ENCODE results near the gene HTRA1. TPM values are rescaled to one million over a fixed set of nuclear protein-coding genes. Genes with fewer than 3 reads are reported as not detected.

The HTRA1 gene
- total RNA-seq, 1 experiment from 2014 or later: 0.39 TPM

DNA sequence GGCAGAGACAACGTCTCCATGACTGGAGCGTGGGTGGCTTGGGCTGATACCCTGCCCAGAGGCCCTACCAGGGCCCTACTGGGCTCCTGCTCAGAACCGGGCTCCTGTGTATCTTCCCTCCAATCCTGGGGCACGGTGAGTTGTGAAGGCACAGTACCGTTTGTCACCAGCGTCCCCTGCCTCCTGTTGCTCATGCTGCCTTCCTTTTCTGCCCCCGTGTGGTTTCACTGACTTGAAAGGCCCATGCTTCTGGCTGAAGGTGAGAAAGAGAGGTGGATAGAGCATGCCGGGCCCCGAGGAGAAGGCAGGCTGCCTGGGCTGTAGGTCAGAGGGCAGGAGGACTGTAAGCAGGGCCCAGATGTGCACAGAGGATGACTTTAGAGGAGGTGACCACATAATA is 90.1 kb downstream of the HTRA1 start (continued):
- TF ChIP-seq ZNF274 (IDR thresholded peaks at IDR 0.05; ENCODE audit: low read depth, low read length): no peak
- no peak for TF ChIP-seq ELF1 (IDR thresholded peaks at IDR 0.05; ENCODE audit: borderline replicate concordance, low read depth)
- no peak for TF ChIP-seq EZH2phosphoT487 (IDR thresholded peaks at IDR 0.05; ENCODE audit: borderline replicate concordance)
- TF ChIP-seq, protein P1, sequence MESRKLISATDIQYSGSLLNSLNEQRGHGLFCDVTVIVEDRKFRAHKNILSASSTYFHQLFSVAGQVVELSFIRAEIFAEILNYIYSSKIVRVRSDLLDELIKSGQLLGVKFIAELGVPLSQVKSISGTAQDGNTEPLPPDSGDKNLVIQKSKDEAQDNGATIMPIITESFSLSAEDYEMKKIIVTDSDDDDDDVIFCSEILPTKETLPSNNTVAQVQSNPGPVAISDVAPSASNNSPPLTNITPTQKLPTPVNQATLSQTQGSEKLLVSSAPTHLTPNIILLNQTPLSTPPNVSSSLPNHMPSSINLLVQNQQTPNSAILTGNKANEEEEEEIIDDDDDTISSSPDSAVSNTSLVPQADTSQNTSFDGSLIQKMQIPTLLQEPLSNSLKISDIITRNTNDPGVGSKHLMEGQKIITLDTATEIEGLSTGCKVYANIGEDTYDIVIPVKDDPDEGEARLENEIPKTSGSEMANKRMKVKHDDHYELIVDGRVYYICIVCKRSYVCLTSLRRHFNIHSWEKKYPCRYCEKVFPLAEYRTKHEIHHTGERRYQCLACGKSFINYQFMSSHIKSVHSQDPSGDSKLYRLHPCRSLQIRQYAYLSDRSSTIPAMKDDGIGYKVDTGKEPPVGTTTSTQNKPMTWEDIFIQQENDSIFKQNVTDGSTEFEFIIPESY (IDR thresholded peaks at IDR 0.05; ENCODE audit: extremely low read depth, insufficient replicate concordance, low read length): no peak

DNA sequence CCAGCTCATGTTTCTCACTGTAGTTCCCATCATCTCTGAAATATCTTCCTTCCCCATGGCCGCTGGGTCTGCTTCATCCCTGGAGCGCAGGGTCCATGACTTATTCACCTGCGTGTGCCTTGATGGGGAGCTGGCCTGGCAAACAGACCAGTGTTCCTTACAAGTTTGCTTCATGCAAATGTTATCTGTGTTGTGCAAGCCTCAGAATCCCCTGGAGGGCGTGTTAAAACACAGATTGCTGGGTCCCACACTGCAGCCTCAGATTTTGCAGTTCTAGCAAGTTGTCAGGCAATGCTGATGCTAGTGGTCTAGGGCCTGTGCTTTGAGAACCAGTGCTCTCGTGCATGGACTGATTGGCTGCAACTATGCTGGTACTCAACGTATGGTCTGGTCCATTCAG is 92.0 kb downstream of the HTRA1 start:
- Histone ChIP-seq H3K36me3 (ENCODE audit: control insufficient read depth in 1 of 2, insufficient read depth in 2 of 2, low read length in 2 of 2) (no peaks in the 10 kb centered on the region), H3K79me2 (ENCODE audit: insufficient read depth, low read length) (no peaks in the 10 kb centered on the region), H4K20me1 (ENCODE audit: insufficient read depth) (no peaks in the 10 kb centered on the region), H3K4me1 (ENCODE audit: control insufficient read depth in 1 of 2, insufficient read depth in 2 of 2, low read length in 2 of 2) (peaks cover 0 to 8% of the 10 kb centered on the region in 2 experiments; a peak in 1 of 4 replicates), H3K9me2 (ENCODE audit: insufficient read depth) (no peaks in the 10 kb centered on the region), H2AFZ (ENCODE audit: low read depth, low read length, poor library complexity, severe bottlenecking) (no peak overlapping the region), H3K4me2 (ENCODE audit: low read length) (no peak overlapping the region), H3K9ac (ENCODE audit: low read length) (no peak overlapping the region), H3K4me3 (replicated peaks in 1 of 2; ENCODE audit: low read depth in 1 of 2, low read length in 2 of 2) (no peak overlapping the region), H3K27ac (ENCODE audit: low read depth, low read length) (no peak overlapping the region), H3K27me3 (ENCODE audit: insufficient read depth, low read length) (peaks cover 4% of the 10 kb centered on the region; the same call in 1 of the 2 replicates), H3K9me3 (ENCODE audit: control insufficient read depth in 1 of 2, insufficient read depth in 1 of 2, low read depth in 1 of 2, low read length in 2 of 2) (no peaks in the 10 kb centered on the region)
- POLR2A ChIA-PET: no interaction called here
- intact Hi-C loops (cut with micrococcal nuclease): no loop called here
- TF ChIP-seq EZH2phosphoT487 (IDR thresholded peaks at IDR 0.05; ENCODE audit: borderline replicate concordance) (no peak), ZFX (IDR thresholded peaks at IDR 0.05) (no peak), FOSL1 (IDR thresholded peaks at IDR 0.05; ENCODE audit: low read depth) (no peak), TCF7L2 (IDR thresholded peaks at IDR 0.05; ENCODE audit: borderline replicate concordance, extremely low read depth, insufficient read depth, insufficient read length) (no peak), SIN3A (IDR thresholded peaks at IDR 0.05; ENCODE audit: low read depth) (no peak), ELF1 (IDR thresholded peaks at IDR 0.05; ENCODE audit: borderline replicate concordance, low read depth) (no peak), RAD21 (IDR thresholded peaks at IDR 0.05; ENCODE audit: low read depth) (no peak), SP1 (IDR thresholded peaks at IDR 0.05; ENCODE audit: low read depth) (no peak), EGR1 (IDR thresholded peaks at IDR 0.05; ENCODE audit: low read depth) (no peak), POLR2A (IDR thresholded peaks at IDR 0.05; ENCODE audit: borderline replicate concordance, extremely low read depth, insufficient read depth, insufficient read length) (no peak), SRF (IDR thresholded peaks at IDR 0.05; ENCODE audit: low read depth) (no peak), CBX3 (IDR thresholded peaks at IDR 0.05; ENCODE audit: low read depth) (no peak), EZH2 (IDR thresholded peaks at IDR 0.05) (no peak)
- TF ChIP-seq, protein P2, sequence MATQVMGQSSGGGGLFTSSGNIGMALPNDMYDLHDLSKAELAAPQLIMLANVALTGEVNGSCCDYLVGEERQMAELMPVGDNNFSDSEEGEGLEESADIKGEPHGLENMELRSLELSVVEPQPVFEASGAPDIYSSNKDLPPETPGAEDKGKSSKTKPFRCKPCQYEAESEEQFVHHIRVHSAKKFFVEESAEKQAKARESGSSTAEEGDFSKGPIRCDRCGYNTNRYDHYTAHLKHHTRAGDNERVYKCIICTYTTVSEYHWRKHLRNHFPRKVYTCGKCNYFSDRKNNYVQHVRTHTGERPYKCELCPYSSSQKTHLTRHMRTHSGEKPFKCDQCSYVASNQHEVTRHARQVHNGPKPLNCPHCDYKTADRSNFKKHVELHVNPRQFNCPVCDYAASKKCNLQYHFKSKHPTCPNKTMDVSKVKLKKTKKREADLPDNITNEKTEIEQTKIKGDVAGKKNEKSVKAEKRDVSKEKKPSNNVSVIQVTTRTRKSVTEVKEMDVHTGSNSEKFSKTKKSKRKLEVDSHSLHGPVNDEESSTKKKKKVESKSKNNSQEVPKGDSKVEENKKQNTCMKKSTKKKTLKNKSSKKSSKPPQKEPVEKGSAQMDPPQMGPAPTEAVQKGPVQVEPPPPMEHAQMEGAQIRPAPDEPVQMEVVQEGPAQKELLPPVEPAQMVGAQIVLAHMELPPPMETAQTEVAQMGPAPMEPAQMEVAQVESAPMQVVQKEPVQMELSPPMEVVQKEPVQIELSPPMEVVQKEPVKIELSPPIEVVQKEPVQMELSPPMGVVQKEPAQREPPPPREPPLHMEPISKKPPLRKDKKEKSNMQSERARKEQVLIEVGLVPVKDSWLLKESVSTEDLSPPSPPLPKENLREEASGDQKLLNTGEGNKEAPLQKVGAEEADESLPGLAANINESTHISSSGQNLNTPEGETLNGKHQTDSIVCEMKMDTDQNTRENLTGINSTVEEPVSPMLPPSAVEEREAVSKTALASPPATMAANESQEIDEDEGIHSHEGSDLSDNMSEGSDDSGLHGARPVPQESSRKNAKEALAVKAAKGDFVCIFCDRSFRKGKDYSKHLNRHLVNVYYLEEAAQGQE (IDR thresholded peaks at IDR 0.05; ENCODE audit: low read depth): no peak
- TF ChIP-seq, protein P3, sequence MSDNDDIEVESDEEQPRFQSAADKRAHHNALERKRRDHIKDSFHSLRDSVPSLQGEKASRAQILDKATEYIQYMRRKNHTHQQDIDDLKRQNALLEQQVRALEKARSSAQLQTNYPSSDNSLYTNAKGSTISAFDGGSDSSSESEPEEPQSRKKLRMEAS (IDR thresholded peaks at IDR 0.05): no peak
- BruUV-seq (replicated peaks): no TSS peak
- CTCF ChIA-PET: no interaction called here
- DNase-seq (ENCODE audit: low read depth, low spot score) (no peak), ATAC-seq (no peak)
- RAD21 ChIA-PET (ENCODE audit: low non-redundant PET in 1 of 2, low total read pairs in 2 of 2, uncharacterized antibody in 2 of 2, unreplicated experiment in 2 of 2): no interaction called here
